ENCODE data around the gene SYCN. TPM values are rescaled to one million over a fixed set of nuclear protein-coding genes. Genes with fewer than 3 reads are reported as not detected.

Gene SYCN
- total RNA-seq, 1 experiment from 2014 or later, result not detected

DNA sequence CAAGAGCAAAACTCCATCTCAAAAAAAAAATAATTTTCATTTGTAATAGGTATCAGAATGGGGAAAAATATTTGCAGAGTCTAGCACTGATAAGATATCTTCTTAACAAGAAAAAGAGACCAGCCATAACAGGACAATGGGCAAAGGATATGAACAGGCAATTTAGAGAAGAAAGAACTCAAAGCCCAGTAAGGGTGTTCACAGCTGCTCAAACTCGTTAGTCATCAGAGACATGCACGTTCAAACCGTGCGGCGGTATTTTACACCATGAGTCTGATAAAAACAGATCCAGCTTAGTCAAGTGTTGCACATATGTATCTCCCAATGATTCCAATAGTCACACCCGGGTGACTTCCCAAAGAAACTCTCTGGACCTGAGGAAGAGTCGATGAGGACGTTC lies 21.0 kb downstream of the SYCN start:
- H3K9me2 ChIP-seq (ENCODE audit: insufficient read depth), result no peaks in the 10 kb centered on the region
- no peaks in the 10 kb centered on the region for H3K9me3 ChIP-seq (ENCODE audit: control insufficient read depth in 1 of 2, insufficient read depth in 1 of 2, low read depth in 1 of 2, low read length in 2 of 2)
- no TSS peak for BruUV-seq (replicated peaks)
- CTCF ChIA-PET, result no interaction called here
- H3K4me1 ChIP-seq (ENCODE audit: control insufficient read depth in 1 of 2, insufficient read depth in 2 of 2, low read length in 2 of 2), result peaks cover 0 to 6% of the 10 kb centered on the region in 2 experiments; a peak in 1 of 4 replicates
- RAD21 ChIA-PET (ENCODE audit: low non-redundant PET in 1 of 2, low total read pairs in 2 of 2, uncharacterized antibody in 2 of 2, unreplicated experiment in 2 of 2), result no interaction called here
- no peak overlapping the region for H3K4me2 ChIP-seq (ENCODE audit: low read length)
- no peak overlapping the region for H3K9ac ChIP-seq (ENCODE audit: low read length)
- DNase-seq (ENCODE audit: low read depth, low spot score) (no peak), ATAC-seq (no peak)
- H3K27me3 ChIP-seq (ENCODE audit: insufficient read depth, low read length), result no peaks in the 10 kb centered on the region
- no peak overlapping the region for H2AFZ ChIP-seq (ENCODE audit: low read depth, low read length, poor library complexity, severe bottlenecking)
- POLR2A ChIA-PET, result no interaction called here
- no peaks in the 10 kb centered on the region for H3K79me2 ChIP-seq (ENCODE audit: insufficient read depth, low read length)
- no peaks in the 10 kb centered on the region for H4K20me1 ChIP-seq (ENCODE audit: insufficient read depth)
- no peak overlapping the region for H3K4me3 ChIP-seq (replicated peaks in 1 of 2; ENCODE audit: low read depth in 1 of 2, low read length in 2 of 2)
- no peak for TF ChIP-seq ZNF274 (IDR thresholded peaks at IDR 0.05; ENCODE audit: low read depth, low read length)
- no peak for TF ChIP-seq TCF7L2 (IDR thresholded peaks at IDR 0.05; ENCODE audit: borderline replicate concordance, extremely low read depth, insufficient read depth, insufficient read length)
- TF ChIP-seq CBX3 (IDR thresholded peaks at IDR 0.05; ENCODE audit: low read depth), result no peak
- no peak for TF ChIP-seq EZH2phosphoT487 (IDR thresholded peaks at IDR 0.05; ENCODE audit: borderline replicate concordance)
- no peak for TF ChIP-seq JUND (IDR thresholded peaks at IDR 0.05)
- TF ChIP-seq POLR2AphosphoS5 (IDR thresholded peaks at IDR 0.05; ENCODE audit: low read depth, low read length), result no peak
- TF ChIP-seq, protein P1, sequence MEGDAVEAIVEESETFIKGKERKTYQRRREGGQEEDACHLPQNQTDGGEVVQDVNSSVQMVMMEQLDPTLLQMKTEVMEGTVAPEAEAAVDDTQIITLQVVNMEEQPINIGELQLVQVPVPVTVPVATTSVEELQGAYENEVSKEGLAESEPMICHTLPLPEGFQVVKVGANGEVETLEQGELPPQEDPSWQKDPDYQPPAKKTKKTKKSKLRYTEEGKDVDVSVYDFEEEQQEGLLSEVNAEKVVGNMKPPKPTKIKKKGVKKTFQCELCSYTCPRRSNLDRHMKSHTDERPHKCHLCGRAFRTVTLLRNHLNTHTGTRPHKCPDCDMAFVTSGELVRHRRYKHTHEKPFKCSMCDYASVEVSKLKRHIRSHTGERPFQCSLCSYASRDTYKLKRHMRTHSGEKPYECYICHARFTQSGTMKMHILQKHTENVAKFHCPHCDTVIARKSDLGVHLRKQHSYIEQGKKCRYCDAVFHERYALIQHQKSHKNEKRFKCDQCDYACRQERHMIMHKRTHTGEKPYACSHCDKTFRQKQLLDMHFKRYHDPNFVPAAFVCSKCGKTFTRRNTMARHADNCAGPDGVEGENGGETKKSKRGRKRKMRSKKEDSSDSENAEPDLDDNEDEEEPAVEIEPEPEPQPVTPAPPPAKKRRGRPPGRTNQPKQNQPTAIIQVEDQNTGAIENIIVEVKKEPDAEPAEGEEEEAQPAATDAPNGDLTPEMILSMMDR (IDR thresholded peaks at IDR 0.05 in 2 of 3, conservative IDR thresholded peaks at IDR 0.05 in 1 of 3; ENCODE audit: borderline replicate concordance in 1 of 3, insufficient read depth in 1 of 3, low read depth in 2 of 3, low read length in 2 of 3), result no peak
- TF ChIP-seq, protein P2, sequence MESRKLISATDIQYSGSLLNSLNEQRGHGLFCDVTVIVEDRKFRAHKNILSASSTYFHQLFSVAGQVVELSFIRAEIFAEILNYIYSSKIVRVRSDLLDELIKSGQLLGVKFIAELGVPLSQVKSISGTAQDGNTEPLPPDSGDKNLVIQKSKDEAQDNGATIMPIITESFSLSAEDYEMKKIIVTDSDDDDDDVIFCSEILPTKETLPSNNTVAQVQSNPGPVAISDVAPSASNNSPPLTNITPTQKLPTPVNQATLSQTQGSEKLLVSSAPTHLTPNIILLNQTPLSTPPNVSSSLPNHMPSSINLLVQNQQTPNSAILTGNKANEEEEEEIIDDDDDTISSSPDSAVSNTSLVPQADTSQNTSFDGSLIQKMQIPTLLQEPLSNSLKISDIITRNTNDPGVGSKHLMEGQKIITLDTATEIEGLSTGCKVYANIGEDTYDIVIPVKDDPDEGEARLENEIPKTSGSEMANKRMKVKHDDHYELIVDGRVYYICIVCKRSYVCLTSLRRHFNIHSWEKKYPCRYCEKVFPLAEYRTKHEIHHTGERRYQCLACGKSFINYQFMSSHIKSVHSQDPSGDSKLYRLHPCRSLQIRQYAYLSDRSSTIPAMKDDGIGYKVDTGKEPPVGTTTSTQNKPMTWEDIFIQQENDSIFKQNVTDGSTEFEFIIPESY (IDR thresholded peaks at IDR 0.05; ENCODE audit: extremely low read depth, insufficient replicate concordance, low read length), result no peak
- no peak for TF ChIP-seq FOSL1 (IDR thresholded peaks at IDR 0.05; ENCODE audit: low read depth)
- TF ChIP-seq SRF (IDR thresholded peaks at IDR 0.05; ENCODE audit: low read depth), result no peak
- no peak for TF ChIP-seq EGR1 (IDR thresholded peaks at IDR 0.05; ENCODE audit: low read depth)
- no peak for TF ChIP-seq EZH2 (IDR thresholded peaks at IDR 0.05)
- TF ChIP-seq ELF1 (IDR thresholded peaks at IDR 0.05; ENCODE audit: borderline replicate concordance, low read depth), result no peak
- intact Hi-C loops (cut with micrococcal nuclease), result no loop called here
- H3K27ac ChIP-seq (ENCODE audit: low read depth, low read length), result no peak overlapping the region
- peaks cover 0 to 4% of the 10 kb centered on the region in 2 experiments; a peak in 1 of 4 replicates for H3K36me3 ChIP-seq (ENCODE audit: control insufficient read depth in 1 of 2, insufficient read depth in 2 of 2, low read length in 2 of 2)

Measured in HCT116 (cell line).